K562 (cell line): ENCODE data around the gene DIS3L. TPM values are rescaled to one million over a fixed set of nuclear protein-coding genes. Genes with fewer than 3 reads are reported as not detected.
A peak's percentile ranks its signal among the peaks of the same experiment; 100 is the strongest.

Experiments used
- ARID2 ChIP-seq: fragments of 450-650 bp; IDR thresholded peaks from 2 replicates; pipeline ENCODE4 v1.6.1; 2017; ENCODE audit warnings: antibody characterized with exemption, mild to moderate bottlenecking
- FOXP1 ChIP-seq: sonication (generic); formaldehyde crosslinking; IDR thresholded peaks from 2 replicates; pipeline ENCODE4 v1.8.0; 2022; ENCODE audit warnings: mild to moderate bottlenecking, missing genetic modification reagents
- L3MBTL2 ChIP-seq: fragments of 450-650 bp; IDR thresholded peaks from 2 replicates; pipeline ENCODE4 v1.6.1; 2016; ENCODE audit warnings: mild to moderate bottlenecking, moderate library complexity
- LARP7 ChIP-seq: fragments of 450-650 bp; IDR thresholded peaks from 2 replicates; pipeline ENCODE4 v1.6.1; 2016
- POLR2A ChIP-seq: fragments of 450-650 bp; conservative IDR thresholded peaks from 2 replicates; pipeline ENCODE4 v1.6.1; 2016
- POLR2AphosphoS5 ChIP-seq: IDR thresholded peaks from 2 replicates; pipeline ENCODE4 v1.6.1; 2011; ENCODE audit warnings: mild to moderate bottlenecking, low read depth, low read length, moderate library complexity; ENCODE audit not compliant: control insufficient read depth, insufficient read depth
- SMAD3 ChIP-seq: fragments of 450-650 bp; formaldehyde crosslinking; conservative IDR thresholded peaks from 2 replicates; pipeline ENCODE4 v1.4.0; 2020; ENCODE audit warnings: mild to moderate bottlenecking
- ZNF165 ChIP-seq: fragments of 250-450 bp; sonication (Bioruptor Pico); IDR thresholded peaks from 2 replicates; pipeline ENCODE4 v1.4.0; 2020; ENCODE audit warnings: borderline replicate concordance
- polyA plus RNA-seq, 8 experiments: library from polyadenylated mRNA; depleted of rRNA in 4 of 8; stranded (reverse) in 5 of 8; unstranded in 3 of 8; fragments of >200 nt; fragmentation: Nextera tagmentation in 2 of 8; fragmentation: Illumina TruSeq in 1 of 8; extraction: Ambion mirVana in 2 of 8; extraction: Trizol in 1 of 8; gene quantifications; 2 replicates each; pipeline versions ENCODE4 v1.2.1 to v1.2.3, GENCODE V29; 2011 to 2014; ENCODE audit warnings: inconsistent platforms in 1 of 8, missing spikeins in 1 of 8
- total RNA-seq, 7 experiments: library from RNA; depleted of rRNA in 6 of 7; stranded (reverse); fragments of >200 nt in 6 of 7; fragmentation: Illumina TruSeq in 2 of 7; extraction: Trizol in 2 of 7; gene quantifications; 2 replicates each; pipeline versions ENCODE4 v1.2.1 to v1.2.3, GENCODE V29; 2011 to 2021; ENCODE audit warnings: low replicate concordance in 1 of 7
- TF ChIP-seq, protein P1 (sequence below), 2 experiments: fragments of 150-350 bp in 1 of 2; IDR thresholded peaks; 2 replicates each; pipeline ENCODE4 v1.6.1; 2012 to 2016; ENCODE audit warnings: low read depth in 2 of 2, low read length in 2 of 2, mild to moderate bottlenecking in 1 of 2, moderate library complexity in 1 of 2
- TF ChIP-seq, protein P2 (sequence below): fragments of 200-800 bp; sonication (Bioruptor generic); IDR thresholded peaks from 2 replicates; pipeline ENCODE4 v1.6.1; 2017; ENCODE audit warnings: missing genetic modification characterization, missing compliant biosample characterization
- TF ChIP-seq, protein P3 (sequence below): sonication (generic); formaldehyde crosslinking; IDR thresholded peaks from 2 replicates; pipeline ENCODE4 v1.8.0; 2022; ENCODE audit warnings: mild to moderate bottlenecking, missing genetic modification reagents
- TF ChIP-seq, protein P4 (sequence below): fragments of 450-650 bp; IDR thresholded peaks from 2 replicates; pipeline ENCODE4 v1.6.1; 2018; ENCODE audit not compliant: partially characterized antibody
- TF ChIP-seq, protein P5 (sequence below): fragments of 450-650 bp; IDR thresholded peaks from 2 replicates; pipeline ENCODE4 v1.6.1; 2017; ENCODE audit warnings: antibody characterized with exemption, mild to moderate bottlenecking

DIS3L gene
- total and polyA plus RNA-seq, 9 of the 15 experiments (the other 6 are each of a cell fraction or from before 2014, with no cell fraction given), result 5.9 to 34.6 (median 16.9) TPM

DNA sequence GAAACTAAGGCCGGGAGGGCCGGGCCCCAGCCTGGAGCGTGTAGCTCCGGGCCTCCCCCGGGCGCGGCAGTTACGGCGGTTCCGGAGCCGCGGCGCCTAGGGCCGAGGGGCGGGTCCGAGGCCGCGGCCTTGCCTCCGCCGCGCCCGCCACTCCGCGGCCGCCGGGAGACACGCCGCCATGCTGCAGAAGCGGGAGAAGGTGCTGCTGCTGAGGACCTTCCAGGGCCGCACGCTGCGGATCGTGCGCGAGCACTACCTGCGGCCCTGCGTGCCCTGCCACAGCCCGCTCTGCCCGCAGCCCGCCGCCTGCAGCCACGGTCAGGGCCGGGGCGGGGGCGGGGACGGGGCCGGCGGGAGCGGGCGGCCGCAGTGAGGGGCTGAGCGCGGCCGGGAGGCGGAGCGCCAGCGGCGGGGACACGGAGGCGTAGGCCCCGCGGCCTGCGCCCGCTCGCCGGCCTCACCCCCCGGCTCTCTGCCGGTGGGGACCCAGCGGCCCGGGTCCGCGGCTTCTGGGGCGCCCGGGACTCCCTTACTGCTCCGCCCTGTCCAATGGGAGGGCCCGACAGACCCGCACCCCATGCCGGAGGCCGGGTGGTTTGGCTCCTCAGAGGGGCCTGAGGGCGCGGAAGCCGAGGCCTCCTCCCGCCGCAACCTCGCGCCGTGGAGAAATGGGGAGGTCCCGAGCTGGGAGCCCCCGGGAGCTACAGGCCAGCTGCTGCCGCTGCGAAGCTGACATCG is at the start of gene DIS3L (continued):
- TF ChIP-seq, protein P1, sequence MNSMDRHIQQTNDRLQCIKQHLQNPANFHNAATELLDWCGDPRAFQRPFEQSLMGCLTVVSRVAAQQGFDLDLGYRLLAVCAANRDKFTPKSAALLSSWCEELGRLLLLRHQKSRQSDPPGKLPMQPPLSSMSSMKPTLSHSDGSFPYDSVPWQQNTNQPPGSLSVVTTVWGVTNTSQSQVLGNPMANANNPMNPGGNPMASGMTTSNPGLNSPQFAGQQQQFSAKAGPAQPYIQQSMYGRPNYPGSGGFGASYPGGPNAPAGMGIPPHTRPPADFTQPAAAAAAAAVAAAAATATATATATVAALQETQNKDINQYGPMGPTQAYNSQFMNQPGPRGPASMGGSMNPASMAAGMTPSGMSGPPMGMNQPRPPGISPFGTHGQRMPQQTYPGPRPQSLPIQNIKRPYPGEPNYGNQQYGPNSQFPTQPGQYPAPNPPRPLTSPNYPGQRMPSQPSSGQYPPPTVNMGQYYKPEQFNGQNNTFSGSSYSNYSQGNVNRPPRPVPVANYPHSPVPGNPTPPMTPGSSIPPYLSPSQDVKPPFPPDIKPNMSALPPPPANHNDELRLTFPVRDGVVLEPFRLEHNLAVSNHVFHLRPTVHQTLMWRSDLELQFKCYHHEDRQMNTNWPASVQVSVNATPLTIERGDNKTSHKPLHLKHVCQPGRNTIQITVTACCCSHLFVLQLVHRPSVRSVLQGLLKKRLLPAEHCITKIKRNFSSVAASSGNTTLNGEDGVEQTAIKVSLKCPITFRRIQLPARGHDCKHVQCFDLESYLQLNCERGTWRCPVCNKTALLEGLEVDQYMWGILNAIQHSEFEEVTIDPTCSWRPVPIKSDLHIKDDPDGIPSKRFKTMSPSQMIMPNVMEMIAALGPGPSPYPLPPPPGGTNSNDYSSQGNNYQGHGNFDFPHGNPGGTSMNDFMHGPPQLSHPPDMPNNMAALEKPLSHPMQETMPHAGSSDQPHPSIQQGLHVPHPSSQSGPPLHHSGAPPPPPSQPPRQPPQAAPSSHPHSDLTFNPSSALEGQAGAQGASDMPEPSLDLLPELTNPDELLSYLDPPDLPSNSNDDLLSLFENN (IDR thresholded peaks at IDR 0.05; ENCODE audit: low read depth in 2 of 2, low read length in 2 of 2), result 0 out of 4 replicates have a peak, but pooled peaks of 1 of the 2 experiments have one; percentile 34
- TF ChIP-seq, protein P2, sequence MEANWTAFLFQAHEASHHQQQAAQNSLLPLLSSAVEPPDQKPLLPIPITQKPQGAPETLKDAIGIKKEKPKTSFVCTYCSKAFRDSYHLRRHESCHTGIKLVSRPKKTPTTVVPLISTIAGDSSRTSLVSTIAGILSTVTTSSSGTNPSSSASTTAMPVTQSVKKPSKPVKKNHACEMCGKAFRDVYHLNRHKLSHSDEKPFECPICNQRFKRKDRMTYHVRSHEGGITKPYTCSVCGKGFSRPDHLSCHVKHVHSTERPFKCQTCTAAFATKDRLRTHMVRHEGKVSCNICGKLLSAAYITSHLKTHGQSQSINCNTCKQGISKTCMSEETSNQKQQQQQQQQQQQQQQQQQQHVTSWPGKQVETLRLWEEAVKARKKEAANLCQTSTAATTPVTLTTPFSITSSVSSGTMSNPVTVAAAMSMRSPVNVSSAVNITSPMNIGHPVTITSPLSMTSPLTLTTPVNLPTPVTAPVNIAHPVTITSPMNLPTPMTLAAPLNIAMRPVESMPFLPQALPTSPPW, result peak; percentile 48; the same call in 1 of the 2 replicates
- TF ChIP-seq, protein P3, sequence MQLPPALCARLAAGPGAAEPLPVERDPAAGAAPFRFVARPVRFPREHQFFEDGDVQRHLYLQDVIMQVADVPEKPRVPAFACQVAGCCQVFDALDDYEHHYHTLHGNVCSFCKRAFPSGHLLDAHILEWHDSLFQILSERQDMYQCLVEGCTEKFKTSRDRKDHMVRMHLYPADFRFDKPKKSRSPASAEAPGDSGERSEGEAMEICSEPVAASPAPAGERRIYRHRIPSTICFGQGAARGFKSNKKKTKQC, result peak; percentile 24; the same call in 1 of the 2 replicates
- TF ChIP-seq ARID2 (no peak), ZNF165 (CRISPR knock-in tag) (no peak), L3MBTL2 (peak; percentile 35; the same call in 1 of the 2 replicates), FOXP1 (CRISPR knock-in tag) (0 out of 2 replicates have a peak, but pooled peaks have one; percentile 60), LARP7 (no peak), SMAD3 (CRISPR knock-in tag) (no peak), POLR2A (peak; percentile 23), POLR2AphosphoS5 (peak; percentile 32; the same call in 1 of the 2 replicates)
- TF ChIP-seq, protein P4, sequence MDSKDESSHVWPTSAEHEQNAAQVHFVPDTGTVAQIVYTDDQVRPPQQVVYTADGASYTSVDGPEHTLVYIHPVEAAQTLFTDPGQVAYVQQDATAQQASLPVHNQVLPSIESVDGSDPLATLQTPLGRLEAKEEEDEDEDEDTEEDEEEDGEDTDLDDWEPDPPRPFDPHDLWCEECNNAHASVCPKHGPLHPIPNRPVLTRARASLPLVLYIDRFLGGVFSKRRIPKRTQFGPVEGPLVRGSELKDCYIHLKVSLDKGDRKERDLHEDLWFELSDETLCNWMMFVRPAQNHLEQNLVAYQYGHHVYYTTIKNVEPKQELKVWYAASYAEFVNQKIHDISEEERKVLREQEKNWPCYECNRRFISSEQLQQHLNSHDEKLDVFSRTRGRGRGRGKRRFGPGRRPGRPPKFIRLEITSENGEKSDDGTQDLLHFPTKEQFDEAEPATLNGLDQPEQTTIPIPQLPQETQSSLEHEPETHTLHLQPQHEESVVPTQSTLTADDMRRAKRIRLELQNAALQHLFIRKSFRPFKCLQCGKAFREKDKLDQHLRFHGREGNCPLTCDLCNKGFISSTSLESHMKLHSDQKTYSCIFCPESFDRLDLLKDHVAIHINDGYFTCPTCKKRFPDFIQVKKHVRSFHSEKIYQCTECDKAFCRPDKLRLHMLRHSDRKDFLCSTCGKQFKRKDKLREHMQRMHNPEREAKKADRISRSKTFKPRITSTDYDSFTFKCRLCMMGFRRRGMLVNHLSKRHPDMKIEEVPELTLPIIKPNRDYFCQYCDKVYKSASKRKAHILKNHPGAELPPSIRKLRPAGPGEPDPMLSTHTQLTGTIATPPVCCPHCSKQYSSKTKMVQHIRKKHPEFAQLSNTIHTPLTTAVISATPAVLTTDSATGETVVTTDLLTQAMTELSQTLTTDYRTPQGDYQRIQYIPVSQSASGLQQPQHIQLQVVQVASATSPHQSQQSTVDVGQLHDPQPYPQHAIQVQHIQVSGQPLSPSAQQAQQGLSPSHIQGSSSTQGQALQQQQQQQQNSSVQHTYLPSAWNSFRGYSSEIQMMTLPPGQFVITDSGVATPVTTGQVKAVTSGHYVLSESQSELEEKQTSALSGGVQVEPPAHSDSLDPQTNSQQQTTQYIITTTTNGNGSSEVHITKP, result peak; percentile 29
- TF ChIP-seq, protein P5, sequence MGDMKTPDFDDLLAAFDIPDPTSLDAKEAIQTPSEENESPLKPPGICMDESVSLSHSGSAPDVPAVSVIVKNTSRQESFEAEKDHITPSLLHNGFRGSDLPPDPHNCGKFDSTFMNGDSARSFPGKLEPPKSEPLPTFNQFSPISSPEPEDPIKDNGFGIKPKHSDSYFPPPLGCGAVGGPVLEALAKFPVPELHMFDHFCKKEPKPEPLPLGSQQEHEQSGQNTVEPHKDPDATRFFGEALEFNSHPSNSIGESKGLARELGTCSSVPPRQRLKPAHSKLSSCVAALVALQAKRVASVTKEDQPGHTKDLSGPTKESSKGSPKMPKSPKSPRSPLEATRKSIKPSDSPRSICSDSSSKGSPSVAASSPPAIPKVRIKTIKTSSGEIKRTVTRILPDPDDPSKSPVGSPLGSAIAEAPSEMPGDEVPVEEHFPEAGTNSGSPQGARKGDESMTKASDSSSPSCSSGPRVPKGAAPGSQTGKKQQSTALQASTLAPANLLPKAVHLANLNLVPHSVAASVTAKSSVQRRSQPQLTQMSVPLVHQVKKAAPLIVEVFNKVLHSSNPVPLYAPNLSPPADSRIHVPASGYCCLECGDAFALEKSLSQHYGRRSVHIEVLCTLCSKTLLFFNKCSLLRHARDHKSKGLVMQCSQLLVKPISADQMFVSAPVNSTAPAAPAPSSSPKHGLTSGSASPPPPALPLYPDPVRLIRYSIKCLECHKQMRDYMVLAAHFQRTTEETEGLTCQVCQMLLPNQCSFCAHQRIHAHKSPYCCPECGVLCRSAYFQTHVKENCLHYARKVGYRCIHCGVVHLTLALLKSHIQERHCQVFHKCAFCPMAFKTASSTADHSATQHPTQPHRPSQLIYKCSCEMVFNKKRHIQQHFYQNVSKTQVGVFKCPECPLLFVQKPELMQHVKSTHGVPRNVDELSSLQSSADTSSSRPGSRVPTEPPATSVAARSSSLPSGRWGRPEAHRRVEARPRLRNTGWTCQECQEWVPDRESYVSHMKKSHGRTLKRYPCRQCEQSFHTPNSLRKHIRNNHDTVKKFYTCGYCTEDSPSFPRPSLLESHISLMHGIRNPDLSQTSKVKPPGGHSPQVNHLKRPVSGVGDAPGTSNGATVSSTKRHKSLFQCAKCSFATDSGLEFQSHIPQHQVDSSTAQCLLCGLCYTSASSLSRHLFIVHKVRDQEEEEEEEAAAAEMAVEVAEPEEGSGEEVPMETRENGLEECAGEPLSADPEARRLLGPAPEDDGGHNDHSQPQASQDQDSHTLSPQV, result peak; percentile 22; the same call in 1 of the 2 replicates
